Measurements from ENCODE around the gene RERE. TPM values are rescaled to one million over a fixed set of nuclear protein-coding genes. Genes with fewer than 3 reads are reported as not detected.

RERE gene
- total RNA-seq, 1 donor from 2014 or later = 19.2 TPM

- DNase-seq (ENCODE audit: low read depth) (no peak), FAIRE-seq (no peak)
- Histone ChIP-seq H3K4me3 (ENCODE audit: low read depth, low read length) (no peak overlapping the region), H3K27me3 (ENCODE audit: control insufficient read depth, insufficient read depth, low read length) (no peaks in the 10 kb centered on the region), H3K36me3 (ENCODE audit: control insufficient read depth, insufficient read depth, low read length) (no peaks in the 10 kb centered on the region)
- TF ChIP-seq CTCF (IDR thresholded peaks at IDR 0.05; ENCODE audit: insufficient read depth, low read length, severe bottlenecking) = no peak
These were observed 412.7 kb downstream of the RERE start for GRCh38 chr1:8404460-8405370.

GRCh38 chr1:8402109-8402710 is 415.2 kb downstream of the RERE start:
- Histone ChIP-seq H3K27me3 (ENCODE audit: control insufficient read depth, insufficient read depth, low read length) (no peaks in the 10 kb centered on the region), H3K36me3 (ENCODE audit: control insufficient read depth, insufficient read depth, low read length) (no peaks in the 10 kb centered on the region), H3K4me3 (ENCODE audit: low read depth, low read length) (no peak overlapping the region)
- no peak for TF ChIP-seq CTCF (IDR thresholded peaks at IDR 0.05; ENCODE audit: insufficient read depth, low read length, severe bottlenecking)
- FAIRE-seq (no peak), DNase-seq (ENCODE audit: low read depth) (no peak)

GRCh38 chr1:8398677-8399076 is 418.8 kb downstream of the RERE start:
- no peak for TF ChIP-seq CTCF (IDR thresholded peaks at IDR 0.05; ENCODE audit: insufficient read depth, low read length, severe bottlenecking)
- no peak for DNase-seq (ENCODE audit: low read depth)
- Histone ChIP-seq H3K36me3 (ENCODE audit: control insufficient read depth, insufficient read depth, low read length) (no peaks in the 10 kb centered on the region), H3K27me3 (ENCODE audit: control insufficient read depth, insufficient read depth, low read length) (no peaks in the 10 kb centered on the region), H3K4me3 (ENCODE audit: low read depth, low read length) (no peak overlapping the region)
- FAIRE-seq = no peak

- TF ChIP-seq CTCF (IDR thresholded peaks at IDR 0.05; ENCODE audit: insufficient read depth, low read length, severe bottlenecking) = no peak
- Histone ChIP-seq H3K27me3 (ENCODE audit: control insufficient read depth, insufficient read depth, low read length) (no peaks in the 10 kb centered on the region), H3K36me3 (ENCODE audit: control insufficient read depth, insufficient read depth, low read length) (no peaks in the 10 kb centered on the region), H3K4me3 (ENCODE audit: low read depth, low read length) (no peak overlapping the region)
- FAIRE-seq (no peak), DNase-seq (ENCODE audit: low read depth) (no peak)
These were observed 419.4 kb downstream of the RERE start for GRCh38 chr1:8398086-8398485.

GRCh38 chr1:8397511-8397910 is 419.9 kb downstream of the RERE start:
- H3K36me3 ChIP-seq (ENCODE audit: control insufficient read depth, insufficient read depth, low read length) = no peaks in the 10 kb centered on the region
- TF ChIP-seq CTCF (IDR thresholded peaks at IDR 0.05; ENCODE audit: insufficient read depth, low read length, severe bottlenecking) = no peak
- no peak overlapping the region for H3K4me3 ChIP-seq (ENCODE audit: low read depth, low read length)
- no peak for FAIRE-seq
- no peaks in the 10 kb centered on the region for H3K27me3 ChIP-seq (ENCODE audit: control insufficient read depth, insufficient read depth, low read length)
- no peak for DNase-seq (ENCODE audit: low read depth)

Data from bronchial epithelial cell (primary cell).